HEK293T (cell line): ENCODE data around the gene ATG5.

ENCODE experiments used
- CTCF ChIA-PET: fragments of 350-600 bp; formaldehyde crosslinking; extraction: SDS; loops from one replicate; lab custom pipeline; 2021; ENCODE audit warnings: antibody characterized with exemption, inconsistent platforms; lab: Yijun Ruan, JAX
- POLR2A ChIA-PET: fragments of 350-600 bp; formaldehyde crosslinking; extraction: SDS; loops from one replicate; lab custom pipeline; 2020; ENCODE audit warnings: antibody characterized with exemption, inconsistent platforms; lab: Yijun Ruan, JAX
- DNase-seq: peaks from one replicate; pipeline ENCODE4 v3.0.0; 2012; ENCODE audit warnings: mixed read lengths; ENCODE audit errors: extremely low spot score
- ARNT ChIP-seq: fragments of 450-650 bp; IDR thresholded peaks from 2 replicates; pipeline ENCODE4 v1.6.1; 2017; ENCODE audit warnings: mild to moderate bottlenecking
- BHLHE40 ChIP-seq: fragments of 450-650 bp; IDR thresholded peaks from 2 replicates; pipeline ENCODE4 v1.6.1; 2016; ENCODE audit warnings: mild to moderate bottlenecking, moderate library complexity, borderline replicate concordance
- CTBP1 ChIP-seq: fragments of 450-650 bp; IDR thresholded peaks from 2 replicates; pipeline ENCODE4 v1.6.1; 2016; ENCODE audit warnings: borderline replicate concordance
- ELF4 ChIP-seq: fragments of 450-650 bp; IDR thresholded peaks from 2 replicates; pipeline ENCODE4 v1.6.1; 2017; ENCODE audit warnings: antibody characterized with exemption
- FOXA1 ChIP-seq: fragments of 450-650 bp; IDR thresholded peaks from 2 replicates; pipeline ENCODE4 v1.6.1; 2016; ENCODE audit warnings: mild to moderate bottlenecking
- FOXK2 ChIP-seq: fragments of 450-650 bp; IDR thresholded peaks from 2 replicates; pipeline ENCODE4 v1.6.1; 2016; ENCODE audit warnings: mild to moderate bottlenecking
- FOXM1 ChIP-seq: fragments of 450-650 bp; IDR thresholded peaks from 2 replicates; pipeline ENCODE4 v1.6.1; 2017; ENCODE audit warnings: mild to moderate bottlenecking, borderline replicate concordance
- HDGF ChIP-seq: fragments of 450-650 bp; IDR thresholded peaks from 2 replicates; pipeline ENCODE4 v1.6.1; 2017; ENCODE audit warnings: antibody characterized with exemption, borderline replicate concordance
- L3MBTL2 ChIP-seq: fragments of 450-650 bp; conservative IDR thresholded peaks from 2 replicates; pipeline ENCODE4 v1.6.1; 2016; ENCODE audit warnings: mild to moderate bottlenecking
- LEF1 ChIP-seq: fragments of 450-650 bp; IDR thresholded peaks from 2 replicates; pipeline ENCODE4 v1.6.1; 2017; ENCODE audit warnings: mild to moderate bottlenecking, borderline replicate concordance
- NFRKB ChIP-seq: fragments of 450-650 bp; IDR thresholded peaks from 2 replicates; pipeline ENCODE4 v1.6.1; 2016; ENCODE audit warnings: mild to moderate bottlenecking, moderate library complexity
- PKNOX1 ChIP-seq: fragments of 450-650 bp; IDR thresholded peaks from 2 replicates; pipeline ENCODE4 v1.6.1; 2016
- SP1 ChIP-seq: fragments of 450-650 bp; IDR thresholded peaks from 2 replicates; pipeline ENCODE4 v1.6.1; 2017
- SUZ12 ChIP-seq: fragments of 450-650 bp; IDR thresholded peaks from 2 replicates; pipeline ENCODE4 v1.6.1; 2016; ENCODE audit warnings: mild to moderate bottlenecking
- TARDBP ChIP-seq: fragments of 450-650 bp; IDR thresholded peaks from 2 replicates; pipeline ENCODE4 v1.6.1; 2016
- ZNF384 ChIP-seq: fragments of 450-650 bp; IDR thresholded peaks from 2 replicates; pipeline ENCODE4 v1.6.1; 2016

The ATG5 gene

GRCh38 chr6:106321940-106322339 lies 3.6 kb downstream of the ATG5 start:
- DNase-seq: no peak
- POLR2A ChIA-PET: no interaction called here
- TF ChIP-seq FOXM1 (no peak), CTBP1 (no peak), ZNF384 (no peak), SUZ12 (no peak), HDGF (no peak), NFRKB (no peak), L3MBTL2 (no peak), ELF4 (no peak), PKNOX1 (no peak)
- CTCF ChIA-PET: no interaction called here

GRCh38 chr6:106318851-106319250 lies 6.7 kb downstream of the ATG5 start:
- CTCF ChIA-PET: interaction anchor here (0.5 kb wide), 1 partner anchor 16 kb away, joined by 4 read pairs; no protein-coding TSS in a partner anchor
- DNase-seq: no peak
- no peak for TF ChIP-seq FOXK2
- no peak for TF ChIP-seq BHLHE40
- TF ChIP-seq FOXA1: no peak
- TF ChIP-seq HDGF: no peak
- no peak for TF ChIP-seq LEF1
- TF ChIP-seq FOXM1: no peak
- no peak for TF ChIP-seq L3MBTL2
- no peak for TF ChIP-seq SP1
- TF ChIP-seq NFRKB: no peak
- no peak for TF ChIP-seq ELF4
- TF ChIP-seq ARNT: no peak
- TF ChIP-seq CTBP1: no peak
- no peak for TF ChIP-seq PKNOX1
- no peak for TF ChIP-seq ZNF384
- no peak for TF ChIP-seq TARDBP
- TF ChIP-seq SUZ12: no peak
- POLR2A ChIA-PET: no interaction called here

- ChIA-PET POLR2A (no interaction called here), CTCF (interaction anchor here (0.6 kb wide), 1 partner anchor 44 kb away, joined by 3 read pairs; no protein-coding TSS in a partner anchor)
- DNase-seq: no peak
- TF ChIP-seq HDGF (no peak), ZNF384 (no peak), ARNT (no peak), NFRKB (no peak), FOXA1 (no peak), PKNOX1 (no peak)
Measured at GRCh38 chr6:106318061-106318460, 7.5 kb downstream of the ATG5 start.

GRCh38 chr6:106316375-106316766 lies 9.2 kb downstream of the ATG5 start:
- CTCF ChIA-PET: no interaction called here
- POLR2A ChIA-PET: interaction anchor here (3.2 kb wide), 1 partner anchor 9 kb away, joined by 13 read pairs; the partner anchor contains the start of gene ATG5
- DNase-seq: no peak
- TF ChIP-seq ELF4 (no peak), TARDBP (no peak), ARNT (no peak), L3MBTL2 (no peak), FOXA1 (no peak), FOXK2 (no peak), SP1 (no peak), LEF1 (no peak), CTBP1 (no peak), SUZ12 (no peak), ZNF384 (no peak), NFRKB (no peak), HDGF (no peak)

- ChIA-PET POLR2A (interaction anchor here (3.2 kb wide), 1 partner anchor 9 kb away, joined by 13 read pairs; the partner anchor contains the start of gene ATG5), CTCF (no interaction called here)
- TF ChIP-seq FOXA1 (no peak), FOXM1 (no peak), SP1 (no peak), TARDBP (no peak), L3MBTL2 (no peak), CTBP1 (no peak), FOXK2 (no peak), LEF1 (no peak), BHLHE40 (no peak), NFRKB (no peak), PKNOX1 (no peak), ZNF384 (no peak), ELF4 (no peak), SUZ12 (no peak), ARNT (no peak), HDGF (no peak)
- no peak for DNase-seq
Measured at GRCh38 chr6:106315765-106316374, 9.7 kb downstream of the ATG5 start.
